Left ventricle myocardium inferior (tissue), 1 donor: Measurements from ENCODE around the gene TNRC6C. TPM values are rescaled to one million over a fixed set of nuclear protein-coding genes. Genes with fewer than 3 reads are reported as not detected.

Source experiments
- DNase-seq: peaks from one replicate; pipeline ENCODE4 v3.0.0-alpha.2; 2020
- H3K27ac ChIP-seq: fragments of 200-600 bp; replicated peaks from 2 replicates; pipeline ENCODE4 v1.8.0; 2021
- H3K27me3 ChIP-seq: fragments of 200-600 bp; 2 replicates; pipeline ENCODE4 v1.8.0; 2021; ENCODE audit warnings: low read depth
- H3K36me3 ChIP-seq: fragments of 200-600 bp; 2 replicates; pipeline ENCODE4 v1.8.0; 2021
- H3K4me1 ChIP-seq: fragments of 200-600 bp; 2 replicates; pipeline ENCODE4 v1.8.0; 2021
- H3K4me3 ChIP-seq: fragments of 200-600 bp; 2 replicates; pipeline ENCODE4 v1.8.0; 2021; ENCODE audit warnings: mild to moderate bottlenecking, moderate library complexity
- H3K9me3 ChIP-seq: fragments of 200-600 bp; replicated peaks from 2 replicates; pipeline ENCODE4 v1.8.0; 2021
- intact Hi-C: fragments of 100-400 bp; cut with micrococcal nuclease; formaldehyde crosslinking; loops from one replicate; pipeline ENCODE4 v1.11.0; 2022
- total RNA-seq: library from RNA; stranded (reverse); fragmentation: NEBNext Ultra II Directional; extraction: Animal tissue kit (Norgen Biotek cat#: 25700); gene quantifications from one replicate; pipeline ENCODE4 v1.2.1, GENCODE V29; 2021
- TF ChIP-seq, protein P1 (sequence below): fragments of 200-600 bp; IDR thresholded peaks from 2 replicates; pipeline ENCODE4 v1.8.0; 2021; ENCODE audit warnings: antibody characterized with exemption, mild to moderate bottlenecking, borderline replicate concordance
- donor health status: DM: no; HTN: yes; CAD: no; lungs with severe emphysema.

TNRC6C gene
- total RNA-seq, 1 donor from 2014 or later: 19.7 TPM

DNA sequence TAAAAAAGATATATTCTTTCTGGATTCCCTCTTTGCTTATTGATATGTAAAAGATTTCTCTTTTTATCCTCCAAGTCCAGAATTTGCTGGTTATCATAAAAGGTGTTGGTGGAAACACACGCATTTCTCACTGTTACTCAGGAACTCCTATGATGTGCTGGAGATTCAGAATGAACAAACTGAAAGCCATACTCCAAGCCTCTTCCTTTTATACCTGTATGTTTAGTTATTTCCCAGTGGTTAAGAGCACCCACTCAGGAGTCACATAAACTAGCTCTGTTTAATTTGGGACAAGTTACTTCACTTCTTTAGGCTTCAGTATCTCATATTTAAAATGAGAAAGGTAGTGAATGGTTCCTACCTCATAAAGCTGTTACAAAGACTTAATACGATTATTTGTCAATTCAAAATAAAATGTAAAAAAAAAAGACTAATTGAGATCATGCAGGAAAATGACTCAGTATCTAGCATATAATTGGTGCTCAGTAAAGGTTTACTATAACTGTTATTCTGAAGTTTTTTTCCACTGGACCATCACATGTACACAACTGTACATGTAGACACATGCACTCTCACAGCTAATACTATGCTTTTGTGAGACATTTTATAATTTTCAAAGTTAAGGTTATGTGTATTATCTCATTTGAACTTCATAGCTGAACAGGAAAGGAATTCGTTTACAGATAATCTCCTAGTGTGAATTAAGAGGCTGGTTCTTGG lies 47.1 kb downstream of the TNRC6C start:
- H3K9me3 ChIP-seq: no peaks in the 10 kb centered on the region
- H3K27ac ChIP-seq: no peak overlapping the region
- DNase-seq: no peak
- no peaks in the 10 kb centered on the region for H3K27me3 ChIP-seq
- intact Hi-C loops: no loop called here
- no peak overlapping the region for H3K4me3 ChIP-seq
- H3K4me1 ChIP-seq: peaks cover 39% of the 10 kb centered on the region
- peaks cover 15% of the 10 kb centered on the region for H3K36me3 ChIP-seq
- TF ChIP-seq, protein P1, sequence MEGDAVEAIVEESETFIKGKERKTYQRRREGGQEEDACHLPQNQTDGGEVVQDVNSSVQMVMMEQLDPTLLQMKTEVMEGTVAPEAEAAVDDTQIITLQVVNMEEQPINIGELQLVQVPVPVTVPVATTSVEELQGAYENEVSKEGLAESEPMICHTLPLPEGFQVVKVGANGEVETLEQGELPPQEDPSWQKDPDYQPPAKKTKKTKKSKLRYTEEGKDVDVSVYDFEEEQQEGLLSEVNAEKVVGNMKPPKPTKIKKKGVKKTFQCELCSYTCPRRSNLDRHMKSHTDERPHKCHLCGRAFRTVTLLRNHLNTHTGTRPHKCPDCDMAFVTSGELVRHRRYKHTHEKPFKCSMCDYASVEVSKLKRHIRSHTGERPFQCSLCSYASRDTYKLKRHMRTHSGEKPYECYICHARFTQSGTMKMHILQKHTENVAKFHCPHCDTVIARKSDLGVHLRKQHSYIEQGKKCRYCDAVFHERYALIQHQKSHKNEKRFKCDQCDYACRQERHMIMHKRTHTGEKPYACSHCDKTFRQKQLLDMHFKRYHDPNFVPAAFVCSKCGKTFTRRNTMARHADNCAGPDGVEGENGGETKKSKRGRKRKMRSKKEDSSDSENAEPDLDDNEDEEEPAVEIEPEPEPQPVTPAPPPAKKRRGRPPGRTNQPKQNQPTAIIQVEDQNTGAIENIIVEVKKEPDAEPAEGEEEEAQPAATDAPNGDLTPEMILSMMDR: no peak

DNA sequence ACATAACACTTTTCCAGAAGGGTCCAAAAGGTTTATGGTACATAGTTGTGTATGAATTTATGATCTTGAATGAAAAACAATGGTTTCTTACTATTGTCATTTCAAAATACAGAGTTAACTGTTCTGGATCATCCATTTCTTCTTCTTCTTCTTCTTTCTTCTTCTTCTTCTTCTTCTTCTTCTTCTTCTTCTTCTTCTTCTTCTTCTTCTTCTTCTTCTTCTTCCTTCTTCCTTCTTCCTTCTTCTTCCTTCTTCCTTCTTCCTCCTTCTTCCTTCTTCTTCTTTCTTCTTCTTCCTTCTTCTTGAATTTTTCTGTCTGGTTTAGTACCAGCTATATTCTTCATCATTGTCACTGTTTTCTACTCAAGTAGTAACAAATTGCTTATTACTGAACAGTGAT lies 47.8 kb downstream of the TNRC6C start:
- intact Hi-C loops: no loop called here
- Histone ChIP-seq H3K4me3 (no peak overlapping the region), H3K27ac (no peak overlapping the region), H3K9me3 (no peaks in the 10 kb centered on the region), H3K36me3 (peaks cover 15% of the 10 kb centered on the region), H3K27me3 (no peaks in the 10 kb centered on the region), H3K4me1 (peaks cover 31% of the 10 kb centered on the region)
- TF ChIP-seq, protein P1: no peak
- no peak for DNase-seq

DNA sequence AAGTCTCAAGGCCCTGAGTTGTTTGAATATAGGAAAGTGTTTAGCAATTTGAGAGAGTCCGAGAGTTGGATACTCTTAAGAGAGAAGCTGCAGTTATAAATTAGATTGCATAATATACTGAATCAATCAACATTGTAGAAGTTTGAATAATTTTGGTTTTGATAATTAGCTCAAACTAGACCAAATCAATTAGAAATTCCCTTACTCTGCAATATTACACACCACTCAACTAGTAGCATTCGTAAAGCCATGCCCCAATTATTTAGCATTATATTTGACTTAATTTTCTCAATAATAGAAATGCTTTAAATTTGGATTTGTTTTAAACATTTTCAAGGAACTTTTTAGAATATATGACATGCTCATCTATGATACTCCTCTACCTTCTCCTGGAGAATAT lies 49.1 kb downstream of the TNRC6C start:
- intact Hi-C loops: no loop called here
- H3K27me3 ChIP-seq: no peaks in the 10 kb centered on the region
- no peak overlapping the region for H3K27ac ChIP-seq
- no peak overlapping the region for H3K4me3 ChIP-seq
- no peak for DNase-seq
- peaks cover 18% of the 10 kb centered on the region for H3K4me1 ChIP-seq
- no peaks in the 10 kb centered on the region for H3K9me3 ChIP-seq
- peaks cover 25% of the 10 kb centered on the region for H3K36me3 ChIP-seq
- TF ChIP-seq, protein P1: no peak

DNA sequence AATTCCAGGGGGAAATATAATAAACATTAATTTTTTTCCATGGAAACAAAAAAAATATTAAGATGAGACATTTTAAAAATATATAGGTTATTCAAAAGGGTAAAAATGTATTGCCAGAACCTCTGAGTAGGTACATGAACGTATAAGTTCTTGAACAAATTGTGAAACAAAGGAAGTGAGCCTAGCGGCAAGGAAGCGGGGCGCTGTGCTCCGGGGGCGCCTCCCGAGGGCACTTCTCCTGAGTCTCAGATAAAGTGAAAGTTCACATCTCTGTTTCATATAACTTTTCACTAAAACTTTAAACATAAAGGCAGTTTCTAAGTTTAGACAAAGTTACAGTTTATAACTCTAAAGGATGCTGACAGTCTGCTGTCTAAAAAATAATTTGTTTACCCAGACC lies 52.3 kb downstream of the TNRC6C start:
- TF ChIP-seq, protein P1: no peak
- intact Hi-C loops: loop anchor here (5.0 kb wide), 2 partner anchors 238 to 468 kb away; no protein-coding TSS in a partner anchor
- H3K36me3 ChIP-seq: peaks cover 31% of the 10 kb centered on the region
- no peaks in the 10 kb centered on the region for H3K27me3 ChIP-seq
- no peak for DNase-seq
- peaks cover 24% of the 10 kb centered on the region for H3K4me1 ChIP-seq
- H3K27ac ChIP-seq: no peak overlapping the region
- H3K9me3 ChIP-seq: no peaks in the 10 kb centered on the region
- H3K4me3 ChIP-seq: no peak overlapping the region

DNA sequence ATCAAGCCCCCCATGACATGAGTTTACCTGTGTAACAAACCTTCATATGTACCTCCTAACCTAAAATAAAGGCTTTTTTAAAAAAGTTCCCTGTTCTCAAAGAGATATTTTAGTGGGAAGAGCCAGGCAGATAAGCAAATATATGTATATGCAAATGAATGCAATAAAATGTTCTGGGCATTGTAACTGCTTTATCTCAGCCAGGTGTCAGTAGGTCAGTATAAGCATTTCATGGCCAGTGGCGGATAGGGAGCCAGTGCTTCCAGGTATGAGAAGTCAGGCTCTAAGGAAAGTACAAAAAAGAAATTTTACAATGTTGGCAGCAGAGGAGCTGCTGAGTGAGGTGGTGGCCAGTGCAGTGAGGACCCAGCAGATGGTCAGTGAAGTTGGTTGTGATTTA lies 53.9 kb downstream of the TNRC6C start:
- Histone ChIP-seq H3K27me3 (no peaks in the 10 kb centered on the region), H3K9me3 (no peaks in the 10 kb centered on the region), H3K4me1 (peaks cover 28% of the 10 kb centered on the region), H3K27ac (no peak overlapping the region), H3K4me3 (no peak overlapping the region), H3K36me3 (peaks cover 31% of the 10 kb centered on the region)
- intact Hi-C loops: loop anchor here (5.0 kb wide), 2 partner anchors 240 to 470 kb away; no protein-coding TSS in a partner anchor
- DNase-seq: no peak
- TF ChIP-seq, protein P1: no peak
